Measurements from ENCODE around the gene LSM10.

DNA sequence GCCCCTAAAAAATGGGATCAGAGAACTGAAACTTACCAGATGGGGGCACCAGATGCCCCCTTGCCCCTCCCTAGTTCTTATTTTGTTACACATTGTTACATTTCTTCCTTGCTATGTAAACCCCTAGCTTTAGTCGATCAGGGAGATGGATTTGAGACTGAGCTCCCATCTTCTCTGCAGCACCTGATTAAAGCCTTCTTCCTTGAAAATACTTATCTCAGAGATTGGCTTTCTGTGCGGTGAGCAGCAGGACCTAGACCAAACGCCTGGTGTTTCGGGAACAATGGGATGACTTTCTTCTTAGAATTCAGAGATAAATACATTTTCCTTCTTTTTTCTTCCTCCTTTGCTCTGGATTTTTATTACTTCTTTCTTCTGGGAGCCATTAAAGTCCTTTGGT lies 16.7 kb upstream of the LSM10 start:
- no peak for TF ChIP-seq CTCF (IDR thresholded peaks at IDR 0.05)
- TF ChIP-seq POLR2A (IDR thresholded peaks at IDR 0.05): no peak

Measured in lower leg skin (tissue), 3 donors.